Prostate gland (tissue), 2 donors: ENCODE results near the gene KLHL26.

Experiments used
- POLR2A ChIP-seq: fragments of 450-650 bp; IDR thresholded peaks from one replicate; pipeline ENCODE4 v1.6.1; 2016; ENCODE audit warnings: antibody characterized with exemption, mild to moderate bottlenecking
- TF ChIP-seq, protein P1 (sequence below), 4 experiments: fragments of 200-600 bp in 2 of 4; fragments of 450-650 bp in 2 of 4; sonication (generic) in 2 of 4; IDR thresholded peaks; 1 replicate in 3 of 4; 2 replicates in 1 of 4; pipeline ENCODE4 v1.5.1; 2016 to 2019; ENCODE audit warnings: antibody characterized with exemption in 4 of 4, mild to moderate bottlenecking in 2 of 4, moderate library complexity in 2 of 4

DNA sequence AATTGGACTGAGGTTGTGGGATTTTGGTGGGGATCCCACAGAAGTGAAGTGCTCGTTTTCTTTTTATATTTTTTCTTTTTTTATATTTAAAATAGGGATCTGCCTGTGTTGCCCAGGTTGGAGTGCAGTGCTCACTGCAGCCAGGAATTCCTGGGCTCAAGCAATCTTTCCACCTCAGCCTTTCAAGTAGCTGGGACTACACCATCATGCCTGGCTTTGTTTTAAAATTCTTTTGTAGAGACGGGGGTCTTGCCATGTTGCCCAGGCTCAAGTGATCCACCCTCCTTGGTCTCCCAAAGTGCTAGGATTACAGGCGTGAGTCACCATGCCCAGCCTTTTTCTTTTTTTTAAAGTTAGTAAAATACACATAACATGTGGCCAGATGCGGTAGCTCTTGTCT is 67.2 kb downstream of the KLHL26 start:
- TF ChIP-seq POLR2A: no peak
- TF ChIP-seq, protein P1, sequence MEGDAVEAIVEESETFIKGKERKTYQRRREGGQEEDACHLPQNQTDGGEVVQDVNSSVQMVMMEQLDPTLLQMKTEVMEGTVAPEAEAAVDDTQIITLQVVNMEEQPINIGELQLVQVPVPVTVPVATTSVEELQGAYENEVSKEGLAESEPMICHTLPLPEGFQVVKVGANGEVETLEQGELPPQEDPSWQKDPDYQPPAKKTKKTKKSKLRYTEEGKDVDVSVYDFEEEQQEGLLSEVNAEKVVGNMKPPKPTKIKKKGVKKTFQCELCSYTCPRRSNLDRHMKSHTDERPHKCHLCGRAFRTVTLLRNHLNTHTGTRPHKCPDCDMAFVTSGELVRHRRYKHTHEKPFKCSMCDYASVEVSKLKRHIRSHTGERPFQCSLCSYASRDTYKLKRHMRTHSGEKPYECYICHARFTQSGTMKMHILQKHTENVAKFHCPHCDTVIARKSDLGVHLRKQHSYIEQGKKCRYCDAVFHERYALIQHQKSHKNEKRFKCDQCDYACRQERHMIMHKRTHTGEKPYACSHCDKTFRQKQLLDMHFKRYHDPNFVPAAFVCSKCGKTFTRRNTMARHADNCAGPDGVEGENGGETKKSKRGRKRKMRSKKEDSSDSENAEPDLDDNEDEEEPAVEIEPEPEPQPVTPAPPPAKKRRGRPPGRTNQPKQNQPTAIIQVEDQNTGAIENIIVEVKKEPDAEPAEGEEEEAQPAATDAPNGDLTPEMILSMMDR (IDR thresholded peaks at IDR 0.05): no peak
